Endothelial cell (in vitro differentiated cells): ENCODE results near the gene SPATA32. TPM values are rescaled to one million over a fixed set of nuclear protein-coding genes. Genes with fewer than 3 reads are reported as not detected.
"Not testable (repeated sequence)": the region's sequence is repeated elsewhere in the genome, so short reads cannot be mapped to it uniquely, and the experiment has no call there.

Experiments
- DNase-seq: peaks from one replicate; pipeline ENCODE4 v3.0.0; 2021; ENCODE audit warnings: low spot score
- H3K27ac Mint-ChIP-seq: one replicate; pipeline ENCODE4 v1.8.0; 2021; ENCODE audit warnings: mixed read lengths, inconsistent platforms; ENCODE audit not compliant: unreplicated experiment
- H3K27me3 Mint-ChIP-seq: one replicate; pipeline ENCODE4 v1.8.0; 2021; ENCODE audit warnings: mild to moderate bottlenecking, moderate library complexity, mixed read lengths, inconsistent platforms; ENCODE audit not compliant: unreplicated experiment
- H3K36me3 Mint-ChIP-seq: one replicate; pipeline ENCODE4 v1.8.0; 2021; ENCODE audit warnings: mild to moderate bottlenecking, low read depth, mixed read lengths, inconsistent platforms; ENCODE audit not compliant: unreplicated experiment
- H3K4me1 Mint-ChIP-seq: one replicate; pipeline ENCODE4 v1.8.0; 2021; ENCODE audit warnings: mild to moderate bottlenecking, mixed read lengths, inconsistent platforms; ENCODE audit not compliant: unreplicated experiment
- H3K4me3 Mint-ChIP-seq: one replicate; pipeline ENCODE4 v1.8.0; 2021; ENCODE audit warnings: mild to moderate bottlenecking, mixed read lengths, inconsistent platforms; ENCODE audit not compliant: unreplicated experiment
- H3K9me3 Mint-ChIP-seq: one replicate; pipeline ENCODE4 v1.8.0; 2021; ENCODE audit warnings: mixed read lengths, inconsistent platforms; ENCODE audit not compliant: unreplicated experiment
- total RNA-seq: library from RNA; stranded (reverse); fragmentation: NEBNext Ultra II Directional; extraction: Animal tissue kit (Norgen Biotek cat#: 25700); gene quantifications from one replicate; pipeline ENCODE4 v1.2.1, GENCODE V29; 2021; ENCODE audit not compliant: unreplicated experiment
- TF ChIP-seq, protein P1 (sequence below): fragments of 200-600 bp; sonication (generic); IDR thresholded peaks from one replicate; pipeline ENCODE4 v1.5.0; 2021; ENCODE audit warnings: antibody characterized with exemption; ENCODE audit not compliant: unreplicated experiment

The SPATA32 gene
- total RNA-seq, 1 donor from 2014 or later, result not detected

DNA sequence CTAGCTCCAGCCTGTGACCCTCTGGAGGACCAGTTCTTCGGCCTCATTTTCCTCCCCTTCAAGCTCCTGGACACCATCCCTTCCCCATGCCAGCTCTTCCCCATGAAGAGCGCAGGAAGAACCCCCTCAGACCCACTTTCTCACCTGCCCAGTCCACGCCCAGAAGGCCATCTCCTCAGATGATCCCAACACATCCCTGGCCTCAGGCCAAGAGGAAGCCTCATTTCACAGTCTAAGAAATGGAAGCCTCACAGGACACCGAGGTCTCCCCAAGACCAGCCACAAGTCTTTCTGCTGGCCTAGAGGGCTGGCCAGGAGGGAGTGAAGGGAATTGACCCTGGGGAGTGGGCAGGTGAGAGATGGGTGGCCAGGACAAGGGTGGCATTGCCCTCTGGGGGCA, 8.0 kb downstream of the SPATA32 start:
- TF ChIP-seq, protein P1, sequence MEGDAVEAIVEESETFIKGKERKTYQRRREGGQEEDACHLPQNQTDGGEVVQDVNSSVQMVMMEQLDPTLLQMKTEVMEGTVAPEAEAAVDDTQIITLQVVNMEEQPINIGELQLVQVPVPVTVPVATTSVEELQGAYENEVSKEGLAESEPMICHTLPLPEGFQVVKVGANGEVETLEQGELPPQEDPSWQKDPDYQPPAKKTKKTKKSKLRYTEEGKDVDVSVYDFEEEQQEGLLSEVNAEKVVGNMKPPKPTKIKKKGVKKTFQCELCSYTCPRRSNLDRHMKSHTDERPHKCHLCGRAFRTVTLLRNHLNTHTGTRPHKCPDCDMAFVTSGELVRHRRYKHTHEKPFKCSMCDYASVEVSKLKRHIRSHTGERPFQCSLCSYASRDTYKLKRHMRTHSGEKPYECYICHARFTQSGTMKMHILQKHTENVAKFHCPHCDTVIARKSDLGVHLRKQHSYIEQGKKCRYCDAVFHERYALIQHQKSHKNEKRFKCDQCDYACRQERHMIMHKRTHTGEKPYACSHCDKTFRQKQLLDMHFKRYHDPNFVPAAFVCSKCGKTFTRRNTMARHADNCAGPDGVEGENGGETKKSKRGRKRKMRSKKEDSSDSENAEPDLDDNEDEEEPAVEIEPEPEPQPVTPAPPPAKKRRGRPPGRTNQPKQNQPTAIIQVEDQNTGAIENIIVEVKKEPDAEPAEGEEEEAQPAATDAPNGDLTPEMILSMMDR, result no peak
- H3K4me1 Mint-ChIP-seq, result peaks cover 16% of the 10 kb centered on the region
- peaks cover 11% of the 10 kb centered on the region for H3K36me3 Mint-ChIP-seq
- no peak overlapping the region for H3K27ac Mint-ChIP-seq
- DNase-seq, result no peak
- no peak overlapping the region for H3K4me3 Mint-ChIP-seq
- H3K27me3 Mint-ChIP-seq, result peaks cover 5% of the 10 kb centered on the region
- H3K9me3 Mint-ChIP-seq, result no peaks in the 10 kb centered on the region

GRCh38 chr17:45253237-45253636, 8.7 kb downstream of the SPATA32 start:
- H3K36me3 Mint-ChIP-seq, result peaks cover 11% of the 10 kb centered on the region

DNA sequence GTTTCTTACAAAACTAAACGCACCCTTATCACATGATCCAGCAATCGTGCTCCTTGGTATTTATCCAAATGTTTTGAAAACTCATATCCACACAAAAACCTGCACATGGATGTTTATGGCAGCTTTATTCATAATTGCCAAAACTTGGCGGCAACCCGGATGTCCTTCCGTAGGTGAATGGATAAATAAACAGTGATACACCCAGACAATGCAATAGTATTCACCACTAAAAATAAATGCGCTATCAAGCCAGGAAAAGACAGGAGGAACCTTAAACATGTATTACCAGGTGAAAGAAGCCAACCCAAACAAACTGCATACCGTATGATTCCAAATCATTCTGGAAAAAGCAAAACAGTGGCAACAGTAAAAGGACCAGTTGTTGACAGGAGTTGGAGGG, 10.0 kb downstream of the SPATA32 start:
- no peak overlapping the region for H3K4me3 Mint-ChIP-seq
- DNase-seq, result no peak
- TF ChIP-seq, protein P1, result no peak
- H3K4me1 Mint-ChIP-seq, result peaks cover 14% of the 10 kb centered on the region
- H3K27ac Mint-ChIP-seq, result no peak overlapping the region
- H3K27me3 Mint-ChIP-seq, result peaks cover 3% of the 10 kb centered on the region
- H3K9me3 Mint-ChIP-seq, result no peaks in the 10 kb centered on the region
- peaks cover 11% of the 10 kb centered on the region for H3K36me3 Mint-ChIP-seq

More at GRCh38 chr17:45253237-45253636, 8.7 kb downstream of the SPATA32 start:
- not testable (repeated sequence) for H3K27ac Mint-ChIP-seq, H3K4me3 Mint-ChIP-seq, DNase-seq, H3K9me3 Mint-ChIP-seq, H3K27me3 Mint-ChIP-seq
- H3K4me1 Mint-ChIP-seq, result peaks cover 16% of the 10 kb centered on the region

- peaks cover 7% of the 10 kb centered on the region for H3K27me3 Mint-ChIP-seq
- H3K9me3 Mint-ChIP-seq, result no peaks in the 10 kb centered on the region
- TF ChIP-seq, protein P1, result no peak
- no peak overlapping the region for H3K27ac Mint-ChIP-seq
- no peak overlapping the region for H3K4me3 Mint-ChIP-seq
- no peak for DNase-seq
- peaks cover 20% of the 10 kb centered on the region for H3K36me3 Mint-ChIP-seq
- peaks cover 33% of the 10 kb centered on the region for H3K4me1 Mint-ChIP-seq
Measured at GRCh38 chr17:45248132-45248957, 13.5 kb downstream of the SPATA32 start.

GRCh38 chr17:45247429-45248131, 14.3 kb downstream of the SPATA32 start:
- peak; percentile 73 for DNase-seq
- Mint-ChIP-seq H3K9me3 (no peaks in the 10 kb centered on the region), H3K27ac (no peak overlapping the region), H3K4me1 (peaks cover 35% of the 10 kb centered on the region), H3K4me3 (peak overlapping the region; percentile 85), H3K36me3 (peaks cover 24% of the 10 kb centered on the region), H3K27me3 (peaks cover 7% of the 10 kb centered on the region)
- TF ChIP-seq, protein P1, result no peak
